T-helper 1 cell treated with Interleukin-12 subunit alpha and Interleukin-12 subunit beta and Interleukin-4 antibody, amounts not matched to agents 30 ng/mL and 1 ng/mL, for 36 hours (primary cell): ENCODE results near the gene TSPYL2. TPM values are rescaled to one million over a fixed set of nuclear protein-coding genes. Genes with fewer than 3 reads are reported as not detected.

Experiments used
- intact Hi-C: fragments of 100-400 bp; cut with micrococcal nuclease; formaldehyde crosslinking; loops from one replicate; pipeline ENCODE4 v1.15.1; 2024
- total RNA-seq: library from RNA; stranded (reverse); gene quantifications from 2 replicates; pipeline ENCODE4 v1.2.3, GENCODE V29; 2022

TSPYL2 gene
- total RNA-seq, 1 donor from 2014 or later: 20.9 TPM

DNA sequence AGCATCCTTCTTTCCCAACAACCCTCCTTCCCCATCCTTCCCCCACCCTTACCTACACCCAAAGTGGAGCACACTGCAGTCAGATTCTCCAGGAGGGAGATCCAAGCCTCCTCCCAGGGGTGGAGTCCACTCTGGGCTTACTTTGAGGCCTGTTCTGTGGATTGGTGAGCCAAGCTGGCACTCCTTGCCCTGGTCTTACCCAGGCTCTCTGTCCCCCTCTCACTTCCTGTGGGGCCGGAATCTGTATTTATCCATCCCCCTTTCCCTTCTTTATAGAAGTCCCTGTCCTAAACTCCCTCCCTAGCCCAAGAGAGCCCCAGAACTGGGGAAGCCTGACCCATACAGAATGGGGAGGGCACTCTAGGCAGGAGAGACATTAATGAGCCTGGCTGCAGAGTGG, 3.2 kb upstream of the TSPYL2 start:
- intact Hi-C loops: no loop called here

DNA sequence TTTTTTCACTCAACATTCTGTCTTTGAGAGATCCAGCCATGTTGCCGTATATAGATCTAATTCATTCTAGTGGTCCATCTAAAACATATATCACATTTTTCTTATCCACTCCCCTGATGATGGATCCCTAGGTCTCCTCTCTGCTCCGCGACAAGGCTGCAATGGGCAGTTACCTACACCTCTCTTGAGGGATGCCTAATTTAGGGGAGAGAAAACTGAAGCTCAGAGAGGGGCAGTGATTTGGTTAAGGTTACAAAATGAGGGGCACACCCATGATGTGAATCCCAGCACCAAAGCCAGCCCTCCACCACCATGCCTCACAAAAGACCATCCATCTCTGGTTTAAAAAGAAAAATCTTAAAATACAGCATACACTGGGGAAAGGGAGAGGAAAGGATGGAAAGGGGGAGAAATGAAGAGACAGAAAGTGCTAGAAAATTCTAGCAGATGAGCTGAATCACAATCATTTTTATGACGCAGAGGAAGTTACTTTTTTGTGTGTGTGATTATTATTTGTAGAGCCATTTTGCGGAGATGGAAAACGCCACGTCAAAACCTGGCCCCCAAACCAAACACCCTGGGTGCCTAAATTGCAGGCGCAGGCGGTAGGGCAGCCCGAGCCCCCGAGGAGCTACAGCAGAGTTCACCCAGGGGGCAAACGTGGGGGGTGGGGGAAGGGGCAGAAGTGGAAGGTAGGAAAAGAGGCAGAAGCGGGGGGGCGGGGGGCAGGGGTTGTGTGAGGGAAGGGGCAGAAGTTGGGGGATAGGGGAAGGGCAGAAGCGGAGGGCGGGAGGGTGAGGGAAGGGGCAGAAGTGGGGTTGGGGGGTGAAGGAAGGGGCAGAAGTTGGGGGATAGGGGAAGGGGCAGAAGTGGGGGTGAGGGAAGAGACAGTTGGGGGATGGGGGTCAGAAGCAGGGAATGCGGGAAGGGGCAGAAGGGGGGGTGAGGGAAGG, 1.3 kb upstream of the TSPYL2 start:
- intact Hi-C loops: loop anchor here (10.0 kb wide), 4 partner anchors 604 to 1924 kb away; partner anchors contain the start of genes APEX2, HUWE1 and PHF8

GRCh38 chrX:53082773-53083616, 828 bp downstream of the TSPYL2 start:
- intact Hi-C loops: loop anchor here (1.0 to 10.0 kb wide), 9 partner anchors 10 to 1922 kb away; partner anchors contain the start of genes APEX2, HUWE1, PHF8 and RIBC1

DNA sequence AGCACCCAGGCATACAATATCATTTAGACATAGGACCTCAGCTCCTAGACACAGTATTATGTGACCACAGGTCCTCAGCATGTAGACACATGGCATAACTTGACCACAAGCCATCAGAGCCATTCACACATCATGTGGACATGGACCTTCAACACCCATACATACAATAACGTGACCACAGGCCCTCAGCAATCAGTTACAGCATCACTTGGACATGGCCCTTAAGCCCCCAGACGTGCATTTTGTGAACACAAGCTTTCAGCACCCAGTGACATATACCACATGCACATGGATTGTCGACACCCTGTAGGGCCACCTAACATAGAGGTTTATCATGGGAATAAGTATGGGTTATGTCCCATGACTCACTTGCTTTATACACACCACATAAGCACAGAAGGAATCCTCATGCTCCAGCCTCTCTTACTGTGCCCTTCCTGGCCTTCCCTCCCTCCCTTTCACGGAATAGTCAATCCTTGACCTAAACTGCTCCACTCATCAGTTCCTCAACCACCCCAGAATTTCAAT, 1.9 kb downstream of the TSPYL2 start:
- intact Hi-C loops: loop anchor here (10.0 kb wide), 4 partner anchors 601 to 1921 kb away; partner anchors contain the start of genes APEX2, HUWE1 and PHF8

- intact Hi-C loops: loop anchor here (10.0 kb wide), 4 partner anchors 600 to 1920 kb away; partner anchors contain the start of genes APEX2, HUWE1 and PHF8
Measured at GRCh38 chrX:53084863-53085262, 2.7 kb downstream of the TSPYL2 start.

- intact Hi-C loops: loop anchor here (10.0 kb wide), 4 partner anchors 599 to 1919 kb away; partner anchors contain the start of genes APEX2, HUWE1 and PHF8
Measured at GRCh38 chrX:53085661-53086229, 3.6 kb downstream of the TSPYL2 start.

GRCh38 chrX:53086464-53086863, 4.3 kb downstream of the TSPYL2 start:
- intact Hi-C loops: loop anchor here (10.0 kb wide), 4 partner anchors 598 to 1918 kb away; partner anchors contain the start of genes APEX2, HUWE1 and PHF8

GRCh38 chrX:53087388-53087831, 5.2 kb downstream of the TSPYL2 start:
- intact Hi-C loops: loop anchor here (10.0 kb wide), 4 partner anchors 597 to 1917 kb away; partner anchors contain the start of genes APEX2, HUWE1 and PHF8

DNA sequence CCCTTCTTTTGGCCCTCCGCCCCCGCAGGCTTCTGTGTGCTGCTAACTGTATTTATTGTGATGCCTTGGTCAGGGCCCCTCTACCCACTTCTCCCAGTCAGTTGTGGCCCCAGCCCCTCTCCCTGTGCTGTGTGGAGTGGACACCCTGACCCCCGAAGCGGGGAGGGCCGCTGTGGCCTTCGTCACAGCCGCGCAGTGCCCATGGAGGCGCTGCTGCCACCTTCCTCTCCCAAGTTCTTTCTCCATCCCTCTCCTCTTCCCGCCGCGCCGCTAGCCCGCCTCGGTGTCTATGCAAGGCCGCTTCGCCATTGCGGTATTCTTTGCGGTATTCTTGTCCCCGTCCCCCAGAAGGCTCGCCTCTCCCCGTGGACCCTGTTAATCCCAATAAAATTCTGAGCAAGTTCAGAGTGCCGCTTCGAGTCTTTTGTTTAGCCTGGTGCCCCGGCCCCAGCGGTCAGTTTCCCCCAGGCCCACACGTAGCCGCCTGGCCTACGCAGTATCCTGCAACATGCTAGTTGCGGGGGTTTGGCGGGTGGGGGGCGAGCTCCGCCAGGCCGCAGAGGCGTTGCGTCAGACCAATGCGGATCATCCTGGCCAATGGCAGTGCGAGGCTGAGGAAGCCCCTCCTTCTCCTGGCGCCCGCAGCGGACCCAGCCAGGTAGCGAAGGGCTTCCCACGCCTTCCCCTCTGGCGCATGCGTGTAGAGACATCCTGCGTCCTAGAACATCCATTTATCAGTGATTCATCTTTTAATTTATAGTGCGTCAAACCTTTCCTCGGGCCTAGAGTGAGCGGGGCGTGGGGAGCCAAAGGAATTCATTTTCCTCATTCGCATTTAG, 6.2 kb downstream of the TSPYL2 start:
- intact Hi-C loops: loop anchor here (10.0 kb wide), 4 partner anchors 596 to 1916 kb away; partner anchors contain the start of genes APEX2, HUWE1 and PHF8

DNA sequence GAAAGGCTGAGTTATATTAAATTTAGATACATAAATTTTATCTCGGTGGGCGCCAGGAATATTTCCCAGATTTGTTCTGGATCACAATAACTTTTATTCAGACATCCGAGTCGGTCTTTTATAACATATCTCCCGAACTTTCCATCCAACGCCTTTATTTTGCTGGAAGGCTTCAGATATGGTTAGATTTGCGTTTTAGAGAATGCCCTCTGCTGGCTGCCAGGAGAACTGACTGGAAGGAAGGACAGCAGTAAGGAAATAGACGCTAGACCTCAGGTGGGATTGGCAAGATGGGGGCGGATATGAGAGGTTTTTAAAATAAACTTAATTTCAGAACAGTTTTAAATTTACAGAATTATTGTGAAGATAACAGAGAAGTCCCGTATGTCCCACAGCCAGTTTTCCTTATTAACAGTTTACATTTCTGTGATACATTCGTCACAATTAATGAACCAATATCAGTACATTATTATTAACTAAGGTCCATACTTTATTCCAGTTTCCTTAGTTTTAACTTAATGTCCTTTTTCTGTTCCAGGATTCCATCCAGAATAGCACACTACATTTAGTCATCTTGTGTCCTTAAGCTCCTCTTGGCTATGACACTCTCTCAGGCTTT, 7.2 kb downstream of the TSPYL2 start:
- intact Hi-C loops: loop anchor here (1.0 to 10.0 kb wide), 5 partner anchors 18 to 1915 kb away; partner anchors contain the start of genes APEX2, HUWE1 and PHF8

DNA sequence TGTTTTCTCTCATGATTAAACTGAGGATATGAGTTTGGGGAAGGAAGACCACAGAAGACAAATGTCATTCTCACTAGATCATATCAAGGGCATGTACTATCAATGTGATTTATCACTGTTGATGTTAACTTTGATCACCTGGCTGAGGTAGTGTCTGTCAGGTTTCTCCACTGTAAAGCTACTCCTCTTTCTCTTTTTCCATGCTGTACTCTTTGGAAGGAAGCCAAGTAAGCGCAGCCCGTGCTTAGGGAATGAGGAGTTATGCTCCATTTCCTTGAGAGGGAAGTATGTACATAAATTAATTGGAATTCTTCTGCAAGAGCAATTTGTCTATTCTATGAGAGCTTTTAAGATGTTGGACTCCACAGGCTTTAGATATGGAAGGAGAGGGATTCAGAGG, 7.8 kb downstream of the TSPYL2 start:
- intact Hi-C loops: loop anchor here (1.0 to 10.0 kb wide), 8 partner anchors 19 to 1915 kb away; partner anchors contain the start of genes APEX2, FAM120C, HUWE1 and MAGED2

- intact Hi-C loops: loop anchor here (5.0 to 10.0 kb wide), 3 partner anchors 827 to 1716 kb away; partner anchors contain the start of genes FAM120C and MAGED2
Measured at GRCh38 chrX:53091354-53091753, 9.2 kb downstream of the TSPYL2 start.

DNA sequence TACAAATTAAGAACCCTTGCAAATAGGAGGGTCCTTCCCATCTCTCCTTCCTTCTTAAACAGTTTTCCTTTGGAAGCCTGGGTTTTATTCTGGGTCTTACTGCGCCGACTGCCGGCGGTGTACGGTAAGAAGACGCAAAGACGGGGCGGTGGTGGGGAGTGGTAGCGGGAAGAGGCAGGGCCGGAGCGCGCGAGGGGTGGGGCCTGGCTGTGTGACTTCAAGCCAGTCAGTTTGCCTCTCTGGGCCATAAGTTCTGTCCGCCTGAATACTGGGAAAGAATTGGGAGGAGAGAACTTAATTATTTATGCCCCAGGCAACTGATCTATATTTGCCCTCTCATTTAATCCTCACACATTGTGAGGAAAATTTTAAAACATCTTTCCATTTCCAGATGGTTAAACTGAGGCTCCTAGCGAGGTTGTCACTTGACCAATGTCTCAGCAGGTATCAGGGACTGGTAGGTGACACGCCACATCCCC, 11.0 kb downstream of the TSPYL2 start:
- intact Hi-C loops: loop anchor here (1.0 to 10.0 kb wide), 6 partner anchors 11 to 1714 kb away; partner anchors contain the start of genes FAM120C, MAGED2 and TSPYL2

GRCh38 chrX:53093748-53094581, 11.8 kb downstream of the TSPYL2 start, which contains the start of gene KANTR:
TSS of gene KANTR (plus strand) at chrX:53094142. CDS start at chrX:53124273, 30,131 bp downstream.
- intact Hi-C loops: loop anchor here (1.0 to 10.0 kb wide), 7 partner anchors 12 to 1713 kb away; partner anchors contain the start of genes FAM120C, KDM5C, MAGED2 and TSPYL2

DNA sequence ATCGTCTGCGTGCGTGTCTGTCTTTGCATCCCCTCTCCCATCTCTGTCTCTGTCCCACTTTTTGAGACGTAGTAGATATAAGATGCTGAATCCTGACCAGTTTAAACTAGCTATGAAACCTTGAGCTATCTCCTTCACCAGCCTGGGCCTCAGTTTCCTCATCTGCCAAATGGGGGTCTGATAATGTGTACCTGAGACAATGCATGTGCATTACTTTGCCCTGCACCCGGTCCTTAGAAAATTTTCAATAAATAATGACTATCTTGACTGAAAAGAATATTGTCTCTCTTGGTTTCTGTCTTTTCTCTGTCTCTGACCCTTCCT, 12.4 kb downstream of the TSPYL2 start:
- intact Hi-C loops: loop anchor here (2.0 to 10.0 kb wide), 4 partner anchors 130 to 1713 kb away; partner anchors contain the start of genes FAM120C, KDM5C and MAGED2

DNA sequence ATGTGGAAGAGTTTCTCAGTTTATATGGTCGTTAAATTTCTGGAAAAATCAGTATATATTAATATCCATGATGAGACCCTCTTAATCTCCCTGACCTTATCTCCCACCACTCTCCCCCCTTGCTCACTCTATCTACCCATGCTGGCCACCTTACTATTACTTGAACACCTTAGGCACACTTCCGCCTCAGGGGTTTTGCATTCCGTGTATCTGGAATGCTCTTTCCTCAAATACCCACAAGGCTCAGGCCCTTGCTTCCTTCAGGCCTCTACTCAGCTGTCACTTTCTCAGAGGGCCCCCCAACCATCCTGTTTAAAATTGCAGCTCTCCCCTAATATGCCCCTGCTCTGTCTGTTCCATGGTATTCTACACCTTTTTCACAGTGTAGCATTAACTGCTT, 13.6 kb downstream of the TSPYL2 start:
- intact Hi-C loops: loop anchor here (2.0 to 10.0 kb wide), 3 partner anchors 129 to 1089 kb away; partner anchors contain the start of genes FAM120C and KDM5C

DNA sequence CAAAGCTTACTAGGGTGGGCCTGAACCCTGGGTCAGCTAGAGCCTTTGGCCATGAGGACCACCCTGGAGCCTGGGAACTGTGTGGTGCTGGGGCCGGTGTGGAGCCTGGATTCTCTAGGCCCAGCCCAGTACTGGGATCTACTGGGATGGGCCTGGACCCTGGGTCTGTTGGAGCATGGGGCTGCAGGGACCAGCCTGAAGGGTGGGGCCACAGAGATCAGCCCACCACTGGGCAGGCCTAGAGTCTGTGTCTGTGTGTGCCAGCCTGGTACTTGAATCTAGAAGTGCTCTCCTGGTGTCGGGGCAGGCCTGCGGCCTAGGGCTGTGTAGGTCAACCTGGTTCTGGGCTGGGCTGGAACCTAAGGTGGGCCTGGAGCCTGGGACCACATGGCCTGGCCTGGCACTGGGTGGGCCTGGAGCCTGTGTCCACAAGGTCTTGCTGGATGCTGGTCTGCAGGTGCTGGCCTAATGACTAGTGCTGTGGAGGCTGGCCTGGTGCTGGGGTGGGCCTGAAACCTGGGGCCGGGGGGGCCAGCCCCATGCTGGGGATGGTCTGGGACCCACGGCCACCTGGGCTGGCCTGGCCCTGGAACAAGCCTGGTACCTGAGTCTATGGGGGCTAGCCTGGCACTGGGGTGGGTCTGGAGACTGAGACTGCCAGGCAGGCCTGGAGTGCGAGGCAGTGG, 32.8 kb downstream of the TSPYL2 start:
- intact Hi-C loops: no loop called here
